Mucosa of descending colon (tissue), 3 donors: ENCODE results near the gene HBZ. TPM values are rescaled to one million over a fixed set of nuclear protein-coding genes. Genes with fewer than 3 reads are reported as not detected.

ENCODE experiments used
- ATAC-seq: fragments of 200-7000 bp; cut with Tn5 transposase; one replicate; pipeline ENCODE4 v1.9.1; 2020; ENCODE audit warnings: mild to moderate bottlenecking, moderate library complexity
- DNase-seq, 3 donors: peaks; one replicate each; pipeline ENCODE4 v3.0.0-alpha.2; 2020
- H3K36me3 ChIP-seq: fragments of 200-600 bp; one replicate; pipeline ENCODE4 v1.8.0; 2021; ENCODE audit warnings: low read depth, mild to moderate bottlenecking
- H3K4me1 ChIP-seq: fragments of 200-600 bp; one replicate; pipeline ENCODE4 v1.8.0; 2021; ENCODE audit warnings: low read depth, mild to moderate bottlenecking
- H3K4me3 ChIP-seq: fragments of 200-600 bp; one replicate; pipeline ENCODE4 v1.8.0; 2021; ENCODE audit warnings: mild to moderate bottlenecking
- H3K9me3 ChIP-seq: fragments of 200-600 bp; one replicate; pipeline ENCODE4 v1.8.0; 2021; ENCODE audit warnings: mild to moderate bottlenecking
- intact Hi-C, 2 donors: fragments of 100-400 bp; cut with DNase I in 1 of 2; cut with micrococcal nuclease in 1 of 2; formaldehyde crosslinking; loops; one replicate each; pipeline versions ENCODE4 v1.11.0 to v1.11.1; 2022; cut with DNase I, micrococcal nuclease
- total RNA-seq, 3 donors: library from RNA; stranded (reverse); fragmentation: NEBNext Ultra II Directional in 2 of 3; extraction: Animal tissue kit (Norgen Biotek cat#: 25700) in 2 of 3; gene quantifications; one replicate each; pipeline versions ENCODE4 v1.2.1 to v1.2.4, GENCODE V29; 2021 to 2023
- TF ChIP-seq, protein P1 (sequence below): fragments of 200-600 bp; IDR thresholded peaks from one replicate; pipeline ENCODE4 v1.8.0; 2022; ENCODE audit warnings: antibody characterized with exemption, mild to moderate bottlenecking
- donor health status: DM: no; HTN: no; CAD: no; lungs with moderate emphysema.
- donor health status: DM: no; HTN: no; CAD: no.
- donor health status: DM: no; HTN: yes; CAD: no.

The HBZ gene
- total RNA-seq, 3 donors from 2014 or later = 0.41 TPM; not detected in 2

DNA sequence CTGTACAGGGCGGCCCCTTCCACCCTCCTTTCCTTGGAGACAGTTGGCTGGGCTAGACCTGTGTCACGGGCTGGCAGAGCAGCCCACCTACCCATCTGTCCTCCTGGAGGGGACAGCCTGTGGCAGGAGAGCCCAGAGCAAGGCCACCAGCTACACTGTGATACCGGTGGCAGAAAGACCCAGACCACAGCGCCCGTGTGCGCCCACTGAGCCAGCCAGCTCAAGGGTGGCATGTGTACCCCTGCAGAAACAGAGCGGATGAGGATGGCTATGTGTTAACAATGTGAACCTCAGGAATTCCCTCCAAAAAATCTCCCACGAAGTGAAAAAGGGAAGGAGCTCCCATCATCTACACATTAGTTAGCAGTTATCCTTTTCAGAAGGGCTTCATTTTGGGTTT is 34.9 kb downstream of the HBZ start:
- intact Hi-C loops = no loop called here
- Histone ChIP-seq H3K4me1 (no peaks in the 10 kb centered on the region), H3K4me3 (no peak overlapping the region), H3K36me3 (peaks cover 15% of the 10 kb centered on the region), H3K9me3 (no peaks in the 10 kb centered on the region)
- DNase-seq = no peak
- TF ChIP-seq, protein P1, sequence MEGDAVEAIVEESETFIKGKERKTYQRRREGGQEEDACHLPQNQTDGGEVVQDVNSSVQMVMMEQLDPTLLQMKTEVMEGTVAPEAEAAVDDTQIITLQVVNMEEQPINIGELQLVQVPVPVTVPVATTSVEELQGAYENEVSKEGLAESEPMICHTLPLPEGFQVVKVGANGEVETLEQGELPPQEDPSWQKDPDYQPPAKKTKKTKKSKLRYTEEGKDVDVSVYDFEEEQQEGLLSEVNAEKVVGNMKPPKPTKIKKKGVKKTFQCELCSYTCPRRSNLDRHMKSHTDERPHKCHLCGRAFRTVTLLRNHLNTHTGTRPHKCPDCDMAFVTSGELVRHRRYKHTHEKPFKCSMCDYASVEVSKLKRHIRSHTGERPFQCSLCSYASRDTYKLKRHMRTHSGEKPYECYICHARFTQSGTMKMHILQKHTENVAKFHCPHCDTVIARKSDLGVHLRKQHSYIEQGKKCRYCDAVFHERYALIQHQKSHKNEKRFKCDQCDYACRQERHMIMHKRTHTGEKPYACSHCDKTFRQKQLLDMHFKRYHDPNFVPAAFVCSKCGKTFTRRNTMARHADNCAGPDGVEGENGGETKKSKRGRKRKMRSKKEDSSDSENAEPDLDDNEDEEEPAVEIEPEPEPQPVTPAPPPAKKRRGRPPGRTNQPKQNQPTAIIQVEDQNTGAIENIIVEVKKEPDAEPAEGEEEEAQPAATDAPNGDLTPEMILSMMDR = no peak
- no peak for ATAC-seq

DNA sequence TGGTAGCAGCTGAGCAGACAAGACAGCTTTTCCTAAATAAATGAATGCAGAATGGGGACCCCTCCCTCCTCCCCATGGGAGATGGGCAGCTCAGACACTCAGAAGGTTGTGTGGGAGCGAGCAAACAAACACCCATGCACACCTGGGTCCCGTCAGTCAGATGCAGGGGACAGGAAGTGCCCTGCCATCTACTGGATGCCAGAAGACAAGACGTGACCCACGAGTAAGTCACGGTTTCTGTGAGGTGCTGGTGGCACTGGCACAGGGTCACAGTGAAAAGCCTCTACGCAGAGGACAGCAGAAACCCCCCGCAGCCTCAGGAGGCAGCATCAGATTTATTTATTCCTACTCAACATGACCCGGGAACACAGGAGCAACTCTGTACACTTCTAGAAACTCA is 36.2 kb downstream of the HBZ start:
- TF ChIP-seq, protein P1 = no peak
- Histone ChIP-seq H3K4me3 (no peak overlapping the region), H3K4me1 (no peaks in the 10 kb centered on the region), H3K36me3 (peaks cover 15% of the 10 kb centered on the region), H3K9me3 (no peaks in the 10 kb centered on the region)
- no peak for DNase-seq
- intact Hi-C loops = no loop called here
- ATAC-seq = peak; percentile 47

DNA sequence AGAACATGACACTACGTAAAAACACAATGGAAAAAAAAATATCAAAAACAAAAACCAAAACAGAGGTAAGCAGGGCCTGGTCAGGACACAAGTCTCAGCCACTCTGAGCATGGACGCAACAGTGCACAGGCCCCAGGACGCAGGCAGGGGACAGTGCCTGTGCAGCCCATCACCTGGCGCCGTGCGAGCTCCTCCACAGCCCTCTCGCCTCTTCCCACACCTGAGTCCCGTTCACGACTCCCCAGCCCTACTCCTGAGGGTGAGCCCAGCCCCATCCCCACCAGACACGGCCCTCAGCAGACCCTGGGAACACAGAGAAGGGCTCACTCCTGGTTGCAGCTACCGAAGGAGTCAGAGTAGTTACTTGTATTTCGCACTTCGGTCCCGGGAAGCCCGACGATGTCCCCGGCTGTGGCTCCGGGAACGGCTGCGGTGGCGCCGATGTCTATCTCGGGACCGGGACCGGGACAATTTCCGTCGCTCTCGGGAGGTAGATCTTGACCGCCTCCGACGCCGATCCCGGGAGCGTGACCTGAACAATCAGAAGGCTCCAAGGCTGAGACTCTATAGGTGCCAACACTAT is 37.3 kb downstream of the HBZ start:
- intact Hi-C loops = no loop called here
- no peak for ATAC-seq
- no peak for DNase-seq
- peaks cover 15% of the 10 kb centered on the region for H3K36me3 ChIP-seq
- TF ChIP-seq, protein P1 = no peak
- H3K4me1 ChIP-seq = no peaks in the 10 kb centered on the region
- no peak overlapping the region for H3K4me3 ChIP-seq
- no peaks in the 10 kb centered on the region for H3K9me3 ChIP-seq

DNA sequence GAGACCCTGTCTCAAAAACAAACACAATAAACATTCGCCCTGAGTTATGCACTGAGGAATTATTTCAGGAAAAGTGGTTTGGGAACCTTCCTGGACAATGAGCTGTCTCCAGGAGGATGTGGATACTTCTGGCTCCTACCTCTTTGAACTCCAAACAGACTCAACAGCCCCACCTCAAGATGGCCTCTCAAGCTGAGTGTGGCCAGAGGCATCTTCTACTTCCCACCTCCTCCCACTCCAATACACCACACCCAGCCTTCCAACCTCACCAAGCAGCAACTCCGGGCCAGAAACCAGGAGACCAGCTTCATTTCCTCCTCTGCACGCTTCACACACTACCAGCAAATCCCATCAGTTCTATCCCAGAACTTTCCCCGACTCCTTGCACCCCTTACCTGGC is 39.4 kb downstream of the HBZ start:
- H3K4me1 ChIP-seq = no peaks in the 10 kb centered on the region
- H3K4me3 ChIP-seq = no peak overlapping the region
- no peaks in the 10 kb centered on the region for H3K9me3 ChIP-seq
- ATAC-seq (no peak), DNase-seq (no peak)
- TF ChIP-seq, protein P1 = no peak
- peaks cover 23% of the 10 kb centered on the region for H3K36me3 ChIP-seq
- intact Hi-C loops = no loop called here

DNA sequence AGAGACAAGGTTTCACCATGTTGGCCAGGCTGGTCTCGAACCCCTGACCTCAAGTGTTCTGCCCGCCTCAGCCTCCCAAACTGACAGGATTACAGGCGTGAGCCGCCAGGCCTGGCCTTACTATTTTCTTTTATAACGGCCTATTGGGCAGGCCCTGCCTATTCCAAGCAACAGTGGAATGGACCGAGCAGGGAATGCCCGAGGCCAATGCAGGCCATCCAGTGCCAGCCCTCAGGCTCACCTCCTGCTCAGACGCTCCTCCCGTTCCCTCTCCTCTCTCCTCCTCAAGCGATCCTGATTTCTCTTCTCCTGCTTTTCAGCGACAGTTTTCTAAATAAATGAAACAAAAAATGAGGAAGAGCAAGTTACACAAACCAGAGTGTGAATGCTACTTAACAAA is 40.2 kb downstream of the HBZ start:
- DNase-seq = no peak
- Histone ChIP-seq H3K36me3 (peaks cover 23% of the 10 kb centered on the region), H3K4me1 (no peaks in the 10 kb centered on the region), H3K4me3 (no peak overlapping the region), H3K9me3 (no peaks in the 10 kb centered on the region)
- no peak for ATAC-seq
- intact Hi-C loops = no loop called here
- TF ChIP-seq, protein P1 = no peak

DNA sequence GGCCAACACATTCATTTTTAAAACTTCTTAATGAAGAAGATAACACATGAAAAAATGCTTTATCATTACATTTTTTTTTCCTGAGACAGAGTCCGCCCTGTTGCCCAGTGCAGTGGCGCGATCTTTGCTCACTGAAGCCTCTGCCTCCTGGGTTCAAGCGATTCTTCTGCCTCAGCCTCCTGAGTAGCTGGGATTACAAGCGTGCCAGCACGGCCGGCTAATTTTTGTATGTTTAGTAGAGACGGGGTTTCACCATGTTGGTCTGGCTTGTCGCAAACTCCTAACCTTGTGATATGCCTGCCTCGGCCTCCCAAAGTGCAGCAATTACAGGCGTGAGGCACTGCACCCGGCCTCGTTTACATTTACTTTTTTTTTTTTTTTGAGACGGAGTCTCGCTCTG is 41.0 kb downstream of the HBZ start:
- DNase-seq (no peak), ATAC-seq (no peak)
- Histone ChIP-seq H3K9me3 (no peaks in the 10 kb centered on the region), H3K36me3 (peaks cover 22% of the 10 kb centered on the region), H3K4me1 (no peaks in the 10 kb centered on the region), H3K4me3 (no peak overlapping the region)
- TF ChIP-seq, protein P1 = no peak
- intact Hi-C loops = no loop called here
